Measurements from ENCODE around the gene ANTXR2.
A peak's percentile ranks its signal among the peaks of the same experiment; 100 is the strongest.
"Not testable (repeated sequence)": the region's sequence is repeated elsewhere in the genome, so short reads cannot be mapped to it uniquely, and the experiment has no call there.

ANTXR2 gene
- total RNA-seq = 101 to 345 reads per million in 2 donors

GRCh38 chr4:80072744-80073472 is at the start of gene ANTXR2:
ANTXR2 (minus strand) TSS chr4:80073229; CDS start chr4:80072560, 669 bp downstream.
- peak; percentile 60 for DNase-seq

- not testable (repeated sequence) for DNase-seq
Measured at GRCh38 chr4:80121815-80122214, 48.8 kb upstream of the ANTXR2 start.

- not testable (repeated sequence) for DNase-seq
Measured at GRCh38 chr4:80119620-80120019, 46.6 kb upstream of the ANTXR2 start.

- DNase-seq = no peak
Measured at GRCh38 chr4:80116516-80116915, 43.5 kb upstream of the ANTXR2 start.

GRCh38 chr4:80115368-80116181 is 42.5 kb upstream of the ANTXR2 start:
- no peak for DNase-seq

- DNase-seq = no peak
Measured at GRCh38 chr4:80114732-80115265, 41.8 kb upstream of the ANTXR2 start.

- no peak for DNase-seq
Measured at GRCh38 chr4:80113615-80114014, 40.6 kb upstream of the ANTXR2 start.

GRCh38 chr4:80112236-80112635 is 39.2 kb upstream of the ANTXR2 start:
- DNase-seq = no peak

GRCh38 chr4:80111276-80111675 is 38.2 kb upstream of the ANTXR2 start:
- no peak for DNase-seq

- DNase-seq = no peak
Measured at GRCh38 chr4:80107374-80107773, 34.3 kb upstream of the ANTXR2 start.

GRCh38 chr4:80104927-80105326 is 31.9 kb upstream of the ANTXR2 start:
- no peak for DNase-seq

- no peak for DNase-seq
Measured at GRCh38 chr4:80103629-80104028, 30.6 kb upstream of the ANTXR2 start.

- no peak for DNase-seq
Measured at GRCh38 chr4:80101792-80102116, 28.7 kb upstream of the ANTXR2 start.

GRCh38 chr4:80101071-80101791 is 28.2 kb upstream of the ANTXR2 start:
- no peak for DNase-seq

GRCh38 chr4:80099671-80100070 is 26.6 kb upstream of the ANTXR2 start:
- DNase-seq = no peak

GRCh38 chr4:80098635-80099034 is 25.6 kb upstream of the ANTXR2 start:
- no peak for DNase-seq

- no peak for DNase-seq
Measured at GRCh38 chr4:80097400-80098177, 24.6 kb upstream of the ANTXR2 start.

- no peak for DNase-seq
Measured at GRCh38 chr4:80096175-80096850, 23.3 kb upstream of the ANTXR2 start.

- no peak for DNase-seq
Measured at GRCh38 chr4:80094191-80094590, 21.2 kb upstream of the ANTXR2 start.

GRCh38 chr4:80093563-80093962 is 20.5 kb upstream of the ANTXR2 start:
- DNase-seq = no peak

- no peak for DNase-seq
Measured at GRCh38 chr4:80092847-80093246, 19.8 kb upstream of the ANTXR2 start.

- no peak for DNase-seq
Measured at GRCh38 chr4:80092088-80092487, 19.1 kb upstream of the ANTXR2 start.
